Osteocyte (in vitro differentiated cells): Measurements from ENCODE around the gene NOP53. TPM values are rescaled to one million over a fixed set of nuclear protein-coding genes. Genes with fewer than 3 reads are reported as not detected.
"Not testable (repeated sequence)": the region's sequence is repeated elsewhere in the genome, so short reads cannot be mapped to it uniquely, and the experiment has no call there.

Experiments used
- DNase-seq: peaks from one replicate; pipeline ENCODE4 v3.0.0; 2021; ENCODE audit warnings: mixed read lengths; ENCODE audit not compliant: unreplicated experiment; ENCODE audit errors: extremely low spot score
- H3K27ac Mint-ChIP-seq: one replicate; pipeline ENCODE4 v1.8.0; 2021; ENCODE audit warnings: mild to moderate bottlenecking, mixed read lengths; ENCODE audit not compliant: unreplicated experiment
- H3K27me3 Mint-ChIP-seq: one replicate; pipeline ENCODE4 v1.8.0; 2021; ENCODE audit warnings: mixed read lengths; ENCODE audit not compliant: unreplicated experiment
- H3K36me3 Mint-ChIP-seq: one replicate; pipeline ENCODE4 v1.8.0; 2021; ENCODE audit warnings: mixed read lengths; ENCODE audit not compliant: unreplicated experiment
- H3K4me1 Mint-ChIP-seq: one replicate; pipeline ENCODE4 v1.8.0; 2021; ENCODE audit warnings: mixed read lengths; ENCODE audit not compliant: unreplicated experiment
- H3K4me3 Mint-ChIP-seq: one replicate; pipeline ENCODE4 v1.8.0; 2021; ENCODE audit warnings: mild to moderate bottlenecking, moderate library complexity, mixed read lengths; ENCODE audit not compliant: unreplicated experiment
- H3K9me3 Mint-ChIP-seq: one replicate; pipeline ENCODE4 v1.8.0; 2021; ENCODE audit warnings: mixed read lengths; ENCODE audit not compliant: unreplicated experiment
- CTCF ChIP-seq: fragments of 200-600 bp; sonication (generic); IDR thresholded peaks from 2 replicates; pipeline ENCODE4 v1.5.0; 2021; ENCODE audit warnings: antibody characterized with exemption, mild to moderate bottlenecking, moderate library complexity
- total RNA-seq: library from RNA; stranded (reverse); gene quantifications from 2 replicates; pipeline ENCODE4 v1.2.1, GENCODE V29; 2021

The NOP53 gene
- total RNA-seq, 1 donor from 2014 or later, result 232 TPM

GRCh38 chr19:47760632-47760999 is 15.3 kb downstream of the NOP53 start:
- no peak overlapping the region for H3K27ac Mint-ChIP-seq
- no peak for DNase-seq
- no peaks in the 10 kb centered on the region for H3K9me3 Mint-ChIP-seq
- peaks cover 19% of the 10 kb centered on the region for H3K36me3 Mint-ChIP-seq
- no peak for TF ChIP-seq CTCF
- no peak overlapping the region for H3K4me3 Mint-ChIP-seq
- peaks cover 2% of the 10 kb centered on the region for H3K4me1 Mint-ChIP-seq
- no peaks in the 10 kb centered on the region for H3K27me3 Mint-ChIP-seq

GRCh38 chr19:47761566-47761965 is 16.2 kb downstream of the NOP53 start:
- no peak for TF ChIP-seq CTCF
- H3K27ac Mint-ChIP-seq, result no peak overlapping the region
- H3K27me3 Mint-ChIP-seq, result no peaks in the 10 kb centered on the region
- no peak overlapping the region for H3K4me3 Mint-ChIP-seq
- H3K9me3 Mint-ChIP-seq, result no peaks in the 10 kb centered on the region
- peaks cover 19% of the 10 kb centered on the region for H3K36me3 Mint-ChIP-seq
- no peak for DNase-seq
- H3K4me1 Mint-ChIP-seq, result peaks cover 2% of the 10 kb centered on the region

- no peaks in the 10 kb centered on the region for H3K9me3 Mint-ChIP-seq
- DNase-seq, result no peak
- H3K4me3 Mint-ChIP-seq, result no peak overlapping the region
- H3K36me3 Mint-ChIP-seq, result peaks cover 16% of the 10 kb centered on the region
- H3K27ac Mint-ChIP-seq, result no peak overlapping the region
- peaks cover 2% of the 10 kb centered on the region for H3K4me1 Mint-ChIP-seq
- H3K27me3 Mint-ChIP-seq, result no peaks in the 10 kb centered on the region
- TF ChIP-seq CTCF, result no peak
These were observed 16.8 kb downstream of the NOP53 start for GRCh38 chr19:47762151-47762550.

GRCh38 chr19:47762615-47763308 is 17.4 kb downstream of the NOP53 start:
- Mint-ChIP-seq H3K4me3 (no peak overlapping the region), H3K27ac (no peak overlapping the region), H3K4me1 (peaks cover 2% of the 10 kb centered on the region), H3K27me3 (no peaks in the 10 kb centered on the region), H3K36me3 (peaks cover 15% of the 10 kb centered on the region), H3K9me3 (no peaks in the 10 kb centered on the region)
- no peak for DNase-seq
- no peak for TF ChIP-seq CTCF

- not testable (repeated sequence) for H3K4me3 Mint-ChIP-seq, H3K4me1 Mint-ChIP-seq, DNase-seq, H3K9me3 Mint-ChIP-seq, H3K27ac Mint-ChIP-seq, H3K27me3 Mint-ChIP-seq, H3K36me3 Mint-ChIP-seq
These were observed 19.4 kb downstream of the NOP53 start for GRCh38 chr19:47764705-47765104.
